ENCODE measurements around the gene CD4. TPM values are rescaled to one million over a fixed set of nuclear protein-coding genes. Genes with fewer than 3 reads are reported as not detected.

Gene CD4
- total and polyA plus RNA-seq, 10 of the 15 experiments (the other 5 are each of a cell fraction or from before 2014, with no cell fraction given) = 0.24 to 1.6 (median 0.69) TPM

- no peaks in the 10 kb centered on the region for H3K36me3 ChIP-seq (ENCODE audit: control insufficient read depth in 2 of 2, insufficient read depth in 2 of 2, low read length in 1 of 2)
- DNase-seq (ENCODE audit: low read depth, low spot score) (no peak), ATAC-seq (no peak), FAIRE-seq (no peak)
- no peaks in the 10 kb centered on the region for H4K20me1 ChIP-seq (ENCODE audit: control insufficient read depth, insufficient read depth)
- H3K27ac ChIP-seq (ENCODE audit: control insufficient read depth, insufficient read depth) = no peak overlapping the region
- ChIA-PET RAD21 (ENCODE audit: unreplicated experiment) (interaction anchor here (3.3 kb wide), 1 partner anchor 19 kb away, joined by 18 read pairs; the partner anchor contains the start of gene MLF2), POLR2A (interaction anchor here (0.5 to 1.9 kb wide), 4 partner anchors 19 to 91 kb away, joined by 3 to 16 read pairs (median 4); partner anchors contain the start of genes COPS7A, MLF2 and USP5), SMC1A (ENCODE audit: uncharacterized antibody, unreplicated experiment) (interaction anchor here (3.6 kb wide), 1 partner anchor 18 kb away, joined by 20 read pairs; the partner anchor contains the start of gene MLF2), CTCF (interaction anchor here (1.8 to 12.7 kb wide), 2 partner anchors 9 to 15 kb away, joined by 5 to 221 read pairs; partner anchors contain the start of gene MLF2)
- peaks cover 48% of the 10 kb centered on the region for H3K4me1 ChIP-seq (ENCODE audit: control insufficient read depth, insufficient read depth, low read length)
- no peaks in the 10 kb centered on the region for H3K27me3 ChIP-seq (replicated peaks in 1 of 2; ENCODE audit: control insufficient read depth in 2 of 2, insufficient read depth in 2 of 2, low read length in 1 of 2)
- H3K4me3 ChIP-seq = no peak overlapping the region; the same call in 1 of the 2 replicates
- intact Hi-C loops (cut with micrococcal nuclease; ENCODE audit: unreplicated experiment) = no loop called here
- no peak overlapping the region for H2AFZ ChIP-seq (ENCODE audit: control insufficient read depth, low read depth, low read length)
- H3K9ac ChIP-seq (ENCODE audit: control insufficient read depth, insufficient read depth, low read length) = no peak overlapping the region
- peaks cover 16% of the 10 kb centered on the region for H3K79me2 ChIP-seq (ENCODE audit: control insufficient read depth, insufficient read depth, low read length)
- in situ Hi-C loops (cut with MboI) = no loop called here
- BruUV-seq (replicated peaks) = no TSS peak
- 73% methylated on average over 10 of the region's 12 CpGs for WGBS (ENCODE audit: insufficient coverage, insufficient replicate concordance, low lambda C conversion rate, missing lambda C conversion rate)
- no peak overlapping the region; the same call in 1 of the 2 replicates for H3K4me2 ChIP-seq (ENCODE audit: control insufficient read depth, insufficient read depth)
- H3K9me3 ChIP-seq (replicated peaks; ENCODE audit: control insufficient read depth, insufficient read depth, low read length) = no peaks in the 10 kb centered on the region
- TF ChIP-seq FOXM1 (IDR thresholded peaks at IDR 0.05; ENCODE audit: low read depth, low read length) (no peak), BRCA1 (IDR thresholded peaks at IDR 0.05; ENCODE audit: low read depth, low read length) (no peak), KAT2A (conservative IDR thresholded peaks at IDR 0.05; ENCODE audit: control insufficient read depth, low read depth, low read length) (no peak), MXI1 (IDR thresholded peaks at IDR 0.05; ENCODE audit: low read depth, low read length) (no peak), MAX (IDR thresholded peaks at IDR 0.05; ENCODE audit: low read depth, low read length) (no peak), BMI1 (IDR thresholded peaks at IDR 0.05; ENCODE audit: borderline replicate concordance) (no peak), SMAD1 (IDR thresholded peaks at IDR 0.05; ENCODE audit: low read depth, partially characterized antibody) (no peak), MTA2 (IDR thresholded peaks at IDR 0.05; ENCODE audit: low read depth) (no peak), HDGF (IDR thresholded peaks at IDR 0.05) (no peak), POLR2AphosphoS2 (IDR thresholded peaks at IDR 0.05; ENCODE audit: low read depth, low read length) (no peak), MTA3 (IDR thresholded peaks at IDR 0.05; ENCODE audit: borderline replicate concordance, low read length) (no peak), PAX5 (IDR thresholded peaks at IDR 0.05; ENCODE audit: borderline replicate concordance, low read depth, low read length) (no peak), MYB (IDR thresholded peaks at IDR 0.05; ENCODE audit: borderline replicate concordance, low read depth, low read length) (no peak), IKZF1 (conservative IDR thresholded peaks at IDR 0.05) (no peak), STAT3 (IDR thresholded peaks at IDR 0.05; ENCODE audit: low read depth, low read length) (no peak), GATAD2B (conservative IDR thresholded peaks at IDR 0.05; ENCODE audit: low read depth) (no peak), TCF3 (IDR thresholded peaks at IDR 0.05; ENCODE audit: borderline replicate concordance, insufficient read depth, low read depth, low read length) (no peak), POLR2A (IDR thresholded peaks at IDR 0.05; ENCODE audit: low read depth, low read length) (no peak), ZZZ3 (IDR thresholded peaks at IDR 0.05; ENCODE audit: control insufficient read depth, insufficient read length, low read depth) (no peak)
Observed at GRCh38 chr12:6771509-6772330, 17.6 kb upstream of the CD4 start.

Measured in GM12878 (cell line).